Stimulated activated CD4-positive, alpha-beta T cell treated with anti-CD3 and anti-CD28 coated beads, Interleukin-1b, Interleukin-23, amount 100 ng/mL, for 24 hours (primary cell): Measurements from ENCODE around the gene ARAP1.

Experiments used
- DNase-seq, 4 experiments: peaks; one replicate each; pipeline ENCODE4 v3.0.0-alpha.2; 2020; ENCODE audit warnings: low read depth in 4 of 4, low spot score in 1 of 4

Gene ARAP1

DNA sequence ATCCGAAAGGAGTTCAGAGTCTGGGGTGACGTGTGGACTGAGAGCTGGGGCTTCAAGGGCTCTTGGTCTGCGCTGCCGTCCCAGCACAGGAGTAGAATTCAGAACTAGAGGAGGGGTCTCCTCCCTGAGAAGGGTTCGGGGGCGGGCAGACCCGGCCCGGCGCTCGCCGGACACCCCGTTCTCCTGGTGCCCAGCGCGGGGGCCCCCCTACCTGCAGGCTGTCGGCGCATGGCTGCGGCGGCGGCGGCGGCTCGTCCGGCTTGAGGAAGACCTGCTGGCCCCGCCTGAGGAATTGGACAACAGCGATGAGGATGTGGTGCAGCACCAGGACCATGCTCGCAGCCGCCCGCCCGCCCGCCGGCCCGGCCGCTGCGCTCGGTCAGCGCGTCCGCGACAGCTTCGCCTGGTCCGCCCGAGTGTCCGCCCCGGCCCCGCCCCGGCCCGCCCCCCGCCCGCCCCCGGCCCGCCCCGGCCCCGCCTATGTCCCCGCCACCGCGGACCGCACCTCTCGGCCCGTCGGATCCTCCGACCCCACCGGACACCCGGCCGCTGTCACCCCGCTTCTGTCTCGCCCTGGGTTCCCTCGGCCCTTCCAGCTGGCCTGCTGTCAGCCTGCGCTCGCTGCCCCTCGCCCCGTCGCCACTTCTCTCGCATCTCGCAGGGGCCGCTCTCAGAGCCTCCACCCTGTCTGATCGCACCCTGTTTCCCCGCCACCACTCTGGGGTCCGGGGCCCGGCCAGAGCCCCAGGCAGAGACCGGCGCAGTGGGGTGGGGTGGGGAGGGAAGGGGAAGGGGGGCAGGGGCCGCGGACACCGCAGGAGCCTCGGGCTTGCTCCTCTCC, 109.9 kb downstream of the ARAP1 start:
- DNase-seq = no peak

DNA sequence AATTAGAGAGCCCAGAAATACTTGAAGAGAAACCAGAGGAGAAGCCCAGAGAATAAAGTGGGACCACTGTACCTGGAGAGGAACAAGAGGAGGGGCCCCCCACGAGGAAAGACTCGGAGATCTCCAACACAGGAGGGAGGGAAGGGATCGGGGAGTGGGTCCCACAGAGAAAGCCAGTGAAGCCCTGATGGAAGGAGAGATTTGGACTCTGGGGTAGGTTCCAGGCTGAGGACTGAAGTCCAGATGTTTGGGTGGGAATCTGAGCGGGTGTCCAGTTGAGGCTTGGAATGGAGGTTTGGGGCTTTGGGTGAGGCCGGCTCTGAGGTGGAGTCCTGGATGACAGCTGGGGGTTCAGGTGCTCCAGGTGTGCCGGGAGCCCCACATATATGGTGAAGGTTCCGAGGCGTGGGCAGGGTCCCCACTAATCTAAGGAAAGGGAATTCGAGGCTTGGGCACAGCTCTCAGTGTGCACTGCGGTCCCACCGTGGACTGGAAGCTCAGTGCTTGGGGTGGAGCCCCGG, 110.6 kb downstream of the ARAP1 start:
- no peak for DNase-seq

GRCh38 chr11:72639502-72640375, 112.5 kb downstream of the ARAP1 start:
- no peak for DNase-seq

- no peak for DNase-seq
These were observed 114.3 kb downstream of the ARAP1 start for GRCh38 chr11:72637926-72638325.

GRCh38 chr11:72637198-72637597, 115.0 kb downstream of the ARAP1 start:
- DNase-seq = no peak

DNA sequence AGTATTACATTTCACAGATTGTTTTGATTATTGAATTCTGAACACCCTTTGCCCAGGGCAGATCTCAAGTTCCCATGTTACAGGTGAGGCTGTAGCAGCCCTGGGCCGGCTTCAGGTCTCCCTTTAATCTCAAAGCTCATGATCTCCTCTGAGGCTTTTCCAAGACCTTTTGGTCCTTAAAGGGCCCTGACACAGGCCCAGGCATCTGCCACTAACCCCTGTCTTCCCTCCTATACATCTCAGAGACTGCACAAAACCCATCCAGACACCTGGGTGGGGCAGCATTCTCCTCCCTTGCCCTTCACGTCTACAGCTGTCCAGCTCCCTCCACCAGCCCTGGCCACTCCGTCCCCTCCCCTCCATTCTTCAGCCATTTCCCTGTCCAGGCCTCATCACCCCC, 115.8 kb downstream of the ARAP1 start:
- DNase-seq = no peak

DNA sequence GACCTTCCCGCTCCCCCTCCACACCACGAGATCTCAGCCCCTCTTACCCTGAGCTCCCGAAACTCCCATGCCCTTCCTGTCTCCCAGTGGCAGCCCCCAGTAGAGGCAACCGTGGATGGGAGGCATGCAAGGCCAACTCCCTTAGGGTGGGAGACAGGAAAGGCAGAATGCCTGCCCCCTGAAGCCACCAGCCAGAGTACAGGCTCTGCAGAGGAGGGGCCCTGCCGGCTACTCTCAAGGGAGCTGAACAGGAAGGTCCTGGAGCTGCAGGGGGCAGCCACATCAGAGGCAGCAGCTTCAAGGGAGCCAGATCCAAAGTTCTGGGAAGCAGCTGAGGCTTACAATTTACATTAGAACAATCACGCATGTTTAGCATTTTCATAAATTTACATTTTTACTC, 116.3 kb downstream of the ARAP1 start:
- DNase-seq = no peak

- DNase-seq = no peak
These were observed 116.8 kb downstream of the ARAP1 start for GRCh38 chr11:72635309-72635915.
